UCSD-AML1 (cell line): ENCODE data around the gene PPARD.
"Not testable (repeated sequence)": the region's sequence is repeated elsewhere in the genome, so short reads cannot be mapped to it uniquely, and the experiment has no call there.

Experiments used
- DNase-seq: peaks from one replicate; lab custom pipeline; 2025; ENCODE audit not compliant: unreplicated experiment; lab: John Stamatoyannopoulos, UW

PPARD gene

GRCh38 chr6:35342258-35343091 lies at the start of gene PPARD:
Gene PPARD (plus strand): TSS chr6:35342558. CDS start chr6:35411088, 68,530 bp downstream.
- peak; percentile 97 for DNase-seq

GRCh38 chr6:35293681-35294080 lies 48.7 kb upstream of the PPARD start:
- DNase-seq, result no peak

- no peak for DNase-seq
Measured at GRCh38 chr6:35294308-35294945, 47.9 kb upstream of the PPARD start.

- no peak for DNase-seq
Measured at GRCh38 chr6:35295036-35295435, 47.3 kb upstream of the PPARD start.

- DNase-seq, result no peak
Measured at GRCh38 chr6:35295521-35296315, 46.6 kb upstream of the PPARD start.

GRCh38 chr6:35296931-35297600 lies 45.3 kb upstream of the PPARD start:
- DNase-seq, result no peak

- peak; percentile 91 for DNase-seq
Measured at GRCh38 chr6:35297601-35298481, 44.5 kb upstream of the PPARD start, which contains the start of gene DEF6. Gene DEF6 (plus strand): TSS chr6:35297818. CDS start chr6:35297857, 39 bp downstream.

GRCh38 chr6:35298625-35299140 lies 43.7 kb upstream of the PPARD start:
- DNase-seq, result peak; percentile 40

- peak; percentile 80 for DNase-seq
Measured at GRCh38 chr6:35299674-35300073, 42.7 kb upstream of the PPARD start.

GRCh38 chr6:35300848-35301247 lies 41.5 kb upstream of the PPARD start:
- peak; percentile 40 for DNase-seq

GRCh38 chr6:35302604-35303241 lies 39.6 kb upstream of the PPARD start:
- DNase-seq, result peak; percentile 83

- DNase-seq, result no peak
Measured at GRCh38 chr6:35304299-35304698, 38.1 kb upstream of the PPARD start.

- no peak for DNase-seq
Measured at GRCh38 chr6:35305117-35305516, 37.2 kb upstream of the PPARD start.

GRCh38 chr6:35307138-35307537 lies 35.2 kb upstream of the PPARD start:
- not testable (repeated sequence) for DNase-seq

- DNase-seq, result not testable (repeated sequence)
Measured at GRCh38 chr6:35308543-35308942, 33.8 kb upstream of the PPARD start.

GRCh38 chr6:35309611-35310264 lies 32.6 kb upstream of the PPARD start:
- no peak for DNase-seq

GRCh38 chr6:35310265-35310831 lies 32.0 kb upstream of the PPARD start:
- DNase-seq, result no peak

- peak; percentile 72 for DNase-seq
Measured at GRCh38 chr6:35311390-35312075, 30.8 kb upstream of the PPARD start.
